HG03342 (cell line): ENCODE data around the gene NECTIN1.

Source experiments
- ATAC-seq: cut with Tn5 transposase; IDR thresholded peaks from one replicate; pipeline ENCODE4 v1.9.1; 2021; ENCODE audit warnings: mild to moderate bottlenecking, moderate library complexity; ENCODE audit not compliant: unreplicated experiment

The NECTIN1 gene

DNA sequence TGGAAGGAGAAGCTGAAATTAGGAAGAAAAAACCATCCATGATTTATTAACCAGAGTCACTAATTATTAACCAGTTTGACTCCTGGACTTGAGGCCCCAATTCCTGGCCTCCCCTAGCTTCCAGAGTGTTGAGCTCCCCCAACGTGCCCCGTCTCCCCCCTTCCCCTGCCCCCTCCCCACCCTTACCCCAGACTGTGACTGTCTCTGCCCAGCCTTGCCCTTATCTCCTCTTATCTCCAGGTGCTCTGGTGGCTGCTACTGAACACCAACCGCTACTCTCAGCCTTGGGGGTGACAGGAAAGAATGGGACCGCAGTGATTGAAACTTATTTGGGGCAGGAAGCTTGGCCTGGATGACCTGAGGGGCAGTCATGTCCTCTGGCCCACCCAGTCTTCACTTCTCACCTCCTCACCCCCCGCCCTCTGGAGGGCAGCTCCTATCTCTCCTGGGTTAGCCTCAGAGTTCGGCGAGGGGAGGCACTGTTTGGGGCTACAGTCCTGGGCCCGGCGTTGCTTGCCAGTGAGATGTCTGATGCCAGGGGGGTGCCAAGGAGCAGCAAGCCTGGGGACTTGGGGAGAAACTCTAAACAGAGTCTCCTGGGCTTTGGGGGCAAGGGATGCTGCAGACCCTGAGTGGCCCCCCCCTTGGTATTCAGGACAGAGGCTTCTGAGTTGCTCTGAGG is 15.5 kb downstream of the NECTIN1 start:
- ATAC-seq = no peak

DNA sequence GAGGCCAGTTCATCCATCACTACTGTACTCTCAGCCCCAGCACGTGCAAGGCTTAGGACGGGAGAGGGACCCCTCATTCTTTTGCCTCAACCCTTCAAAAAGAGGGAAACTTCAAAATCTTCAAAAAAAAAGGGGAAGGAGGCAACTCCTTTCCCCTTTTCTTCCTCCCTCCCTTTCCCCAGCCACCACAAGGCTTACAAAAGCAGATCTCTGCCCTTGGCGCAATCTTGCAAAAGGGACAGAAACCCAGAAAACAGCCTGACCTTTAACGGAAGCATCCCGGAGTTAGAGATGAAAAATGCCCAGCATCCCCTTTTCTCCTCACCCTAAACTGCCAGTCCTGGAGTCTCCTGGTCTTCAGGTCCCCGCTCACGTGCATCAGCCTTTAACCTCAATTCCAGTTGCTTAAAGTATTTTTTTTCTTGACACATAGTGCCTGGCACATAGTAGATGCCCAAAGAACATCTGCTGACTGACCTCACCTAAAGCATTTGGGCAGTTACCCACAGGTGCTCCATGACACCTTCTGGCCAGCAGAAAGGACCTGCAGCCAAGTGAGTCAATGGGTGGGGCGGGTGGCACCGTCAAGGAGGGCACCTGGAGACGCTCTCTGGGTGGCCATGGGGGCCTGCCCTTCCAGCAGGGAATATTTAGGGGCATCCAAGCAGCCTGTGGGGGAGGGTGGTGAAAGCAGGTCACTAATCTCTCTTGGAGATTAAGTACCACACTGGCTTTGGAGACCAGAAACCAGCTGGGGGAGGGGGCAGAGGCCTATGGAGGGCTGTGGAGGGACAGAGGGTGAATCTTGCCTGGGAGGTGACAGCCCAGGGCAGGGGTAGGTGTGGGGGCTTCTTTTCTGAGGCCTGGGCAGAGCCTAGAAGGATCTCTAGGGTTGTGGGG is 16.3 kb downstream of the NECTIN1 start:
- no peak for ATAC-seq

DNA sequence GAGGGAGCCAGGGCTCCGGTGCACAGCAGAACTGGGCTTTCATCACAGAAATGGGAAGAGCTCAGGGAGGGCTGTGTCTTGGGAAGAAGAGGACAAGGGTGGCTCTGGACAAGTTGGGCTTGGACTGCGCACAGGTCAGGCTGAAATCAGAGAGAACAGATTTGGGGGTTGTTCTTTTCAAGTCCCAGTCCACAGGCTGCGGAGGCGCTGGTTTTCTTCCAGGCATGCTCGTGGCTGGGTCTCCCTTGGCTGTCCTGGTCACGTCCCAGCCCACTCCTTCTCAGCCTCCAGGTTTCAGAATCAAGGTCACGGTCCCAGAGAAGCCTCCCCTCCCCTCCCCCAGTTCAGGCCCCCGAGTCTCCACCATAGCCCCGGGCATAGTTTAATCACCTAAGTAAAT is 17.0 kb downstream of the NECTIN1 start:
- ATAC-seq = no peak

DNA sequence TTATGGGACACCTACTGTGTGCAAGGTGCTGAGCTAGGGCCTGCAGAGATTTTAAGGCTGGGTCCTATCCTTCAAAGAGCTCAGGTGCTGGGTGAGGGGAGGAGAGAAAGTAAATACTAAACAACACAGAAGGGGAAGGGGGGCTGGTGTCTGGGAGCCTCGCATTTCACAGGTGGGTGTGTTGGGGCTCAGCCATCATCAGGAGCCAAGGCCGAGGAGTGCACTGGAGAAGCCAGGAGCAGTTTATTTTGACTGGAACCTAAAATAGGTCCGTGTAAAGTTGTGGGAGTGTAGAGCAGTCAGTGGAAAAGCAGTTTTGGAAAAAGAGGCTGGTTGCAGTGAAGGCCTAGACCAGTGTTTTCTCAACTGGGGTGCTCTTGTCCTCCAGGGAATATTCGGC is 17.5 kb downstream of the NECTIN1 start:
- ATAC-seq = no peak

DNA sequence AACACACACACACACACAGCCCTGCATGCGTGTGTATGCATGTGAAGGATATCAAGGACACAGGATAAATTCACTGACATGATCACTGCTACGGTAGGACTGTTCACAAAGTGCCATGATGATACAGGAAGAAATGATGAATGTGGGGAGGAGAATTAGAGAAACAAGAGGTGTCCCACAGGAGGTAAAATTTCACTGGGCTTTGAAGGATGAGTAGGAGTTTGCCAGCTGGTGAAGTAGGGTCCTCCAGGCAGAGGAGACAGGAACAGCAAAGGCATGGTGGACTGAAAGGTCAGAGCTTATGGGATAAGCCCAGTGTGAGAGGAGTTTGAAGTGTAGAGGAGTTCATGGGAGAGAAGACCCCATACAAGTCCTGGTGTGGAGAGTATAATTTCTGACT is 18.6 kb downstream of the NECTIN1 start:
- ATAC-seq = no peak

DNA sequence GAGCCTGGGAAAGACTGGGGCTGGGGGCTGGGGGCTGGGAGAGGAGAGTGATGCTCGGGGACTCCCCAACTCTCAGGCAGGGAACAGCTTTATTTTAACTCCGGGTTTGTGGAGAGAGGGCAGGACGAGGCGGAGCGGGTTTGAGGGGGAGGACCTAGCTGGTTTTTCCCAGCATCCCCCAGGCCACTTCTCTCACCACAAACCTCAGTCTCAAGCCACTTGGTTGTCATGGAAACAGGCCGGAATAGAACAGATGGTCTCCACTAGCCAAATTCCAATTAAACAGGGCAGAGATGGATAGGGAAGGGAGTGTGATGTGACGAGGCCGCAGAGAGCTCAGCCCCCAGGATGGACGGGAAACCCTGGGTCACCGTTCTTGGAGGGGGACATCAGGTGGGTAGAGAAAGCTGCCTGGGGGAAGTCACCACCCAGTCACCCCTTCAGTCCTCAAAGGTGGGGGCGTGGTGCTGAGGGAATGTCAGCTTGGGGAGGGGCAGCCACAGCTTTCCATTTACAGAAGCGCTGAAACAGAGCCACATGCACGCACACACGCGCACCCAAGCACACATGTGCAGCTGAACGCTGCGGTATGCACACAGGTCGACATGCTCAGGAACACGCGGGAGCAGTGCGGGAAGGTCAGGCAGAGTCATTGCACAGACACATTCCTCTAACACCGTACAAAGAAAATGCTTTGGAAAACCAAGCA is 19.2 kb downstream of the NECTIN1 start:
- no peak for ATAC-seq

DNA sequence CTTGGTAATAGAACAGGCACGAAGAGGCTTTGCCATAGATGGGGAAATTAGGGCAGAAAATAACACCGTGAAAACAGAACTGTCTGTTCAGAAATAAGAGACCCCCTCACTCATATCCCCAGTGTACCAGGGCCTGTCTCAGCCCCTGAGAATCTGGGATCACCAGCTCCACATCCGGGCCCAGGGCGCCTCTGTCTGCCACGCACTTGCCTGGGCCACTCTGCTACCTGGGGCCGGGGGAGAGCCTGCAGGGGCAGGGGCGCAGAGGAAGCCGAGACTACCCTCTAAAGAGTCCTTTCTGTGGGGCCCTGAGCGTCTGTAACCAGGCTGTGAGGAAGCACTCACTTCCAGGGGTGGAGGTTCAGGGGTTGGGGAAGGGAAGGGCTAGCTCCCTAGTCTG is 19.8 kb downstream of the NECTIN1 start:
- no peak for ATAC-seq

DNA sequence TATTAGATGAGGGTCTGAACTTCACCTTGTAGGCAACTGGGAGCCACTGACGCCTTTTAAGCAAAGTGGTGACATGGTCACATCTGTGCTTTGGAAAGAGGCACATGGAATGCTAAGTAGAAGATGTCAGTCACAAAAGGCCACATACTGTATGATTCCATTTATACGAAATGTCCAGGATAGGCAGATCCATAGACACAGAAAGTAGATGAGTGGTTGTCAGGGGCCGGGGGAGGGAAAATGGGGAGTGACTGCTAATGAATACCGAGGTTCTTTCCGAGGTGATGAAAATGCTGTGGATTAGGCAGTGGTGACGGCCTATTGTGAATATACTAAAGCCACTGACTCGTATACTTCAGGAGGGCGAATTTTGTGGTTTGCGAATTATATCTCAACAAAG is 20.6 kb downstream of the NECTIN1 start:
- no peak for ATAC-seq

DNA sequence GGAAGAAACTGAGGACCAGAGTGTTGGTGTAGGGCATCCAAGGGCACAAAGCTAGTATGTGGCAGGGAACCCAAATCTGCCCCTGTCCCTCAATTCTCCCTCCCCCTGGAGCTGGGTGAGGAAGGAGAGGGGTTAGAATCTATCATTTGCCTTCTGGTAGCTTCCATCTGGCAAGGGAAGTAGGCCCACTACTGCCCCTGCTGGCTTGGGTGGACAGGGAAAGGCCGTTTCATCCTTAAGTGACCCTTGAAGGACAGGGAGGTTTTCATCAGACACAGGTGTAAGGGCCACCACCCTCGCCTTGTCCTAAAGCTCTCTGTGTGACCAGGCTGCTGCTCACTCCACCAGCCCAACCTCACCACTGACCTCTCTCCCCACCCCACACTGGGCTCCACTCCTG is 22.1 kb downstream of the NECTIN1 start:
- no peak for ATAC-seq

DNA sequence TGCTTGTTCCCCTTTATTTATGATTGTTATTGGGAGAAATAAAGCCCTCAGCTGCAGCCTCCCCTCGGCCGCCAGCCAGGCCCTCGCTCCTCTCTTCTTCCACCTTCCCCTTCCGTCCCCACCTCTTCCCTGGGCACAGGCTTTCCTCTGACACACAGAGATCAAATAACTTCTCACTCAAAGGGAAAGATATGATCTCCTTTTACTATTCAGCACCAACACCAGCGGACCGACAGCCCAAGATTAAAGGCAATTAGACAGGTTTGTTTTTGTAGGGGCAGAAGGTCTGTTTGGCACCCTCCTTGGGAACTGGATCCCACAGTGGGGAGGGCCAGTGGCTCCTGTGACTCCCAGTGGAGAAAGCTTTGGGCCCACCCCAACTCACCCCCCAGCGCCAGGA is 23.0 kb downstream of the NECTIN1 start:
- no peak for ATAC-seq

DNA sequence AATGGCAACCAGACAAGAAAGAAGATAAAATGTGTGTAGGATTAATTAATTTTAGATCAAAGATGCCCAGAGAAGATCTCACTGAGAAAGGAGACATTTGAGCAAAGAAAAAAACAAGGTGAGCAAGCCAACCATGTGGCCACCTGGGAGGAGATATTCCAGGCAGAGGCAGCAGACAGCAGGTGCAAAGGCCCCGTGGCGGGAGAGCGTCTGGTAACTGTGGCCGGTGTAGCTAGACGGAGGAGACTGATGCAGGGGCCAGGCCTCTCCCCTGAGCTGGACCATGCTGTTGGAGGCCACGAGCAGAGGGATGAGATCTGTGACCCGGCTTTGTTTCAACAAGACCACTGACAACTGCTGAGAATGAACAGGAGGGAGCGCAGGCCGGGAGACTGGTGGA is 23.6 kb downstream of the NECTIN1 start:
- no peak for ATAC-seq

DNA sequence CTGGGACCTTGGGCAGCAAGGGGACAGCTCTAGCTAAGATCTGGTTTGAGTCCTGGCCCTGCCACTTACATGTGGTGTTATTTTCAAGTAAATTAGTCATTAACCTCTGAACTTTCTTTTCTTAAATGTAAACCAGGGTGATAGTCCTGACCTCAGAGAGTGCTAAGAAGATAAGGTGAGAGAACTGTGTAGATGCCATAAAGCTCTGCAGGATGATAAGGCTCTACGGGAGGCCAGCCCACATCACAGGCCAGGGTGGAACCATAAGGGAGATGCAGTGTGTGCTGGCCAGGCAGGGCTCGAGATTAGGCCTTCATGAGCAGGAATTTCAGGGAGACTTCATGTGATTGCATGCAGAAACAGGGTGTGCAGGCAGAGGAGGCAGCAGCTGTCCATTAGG is 24.2 kb downstream of the NECTIN1 start:
- no peak for ATAC-seq

DNA sequence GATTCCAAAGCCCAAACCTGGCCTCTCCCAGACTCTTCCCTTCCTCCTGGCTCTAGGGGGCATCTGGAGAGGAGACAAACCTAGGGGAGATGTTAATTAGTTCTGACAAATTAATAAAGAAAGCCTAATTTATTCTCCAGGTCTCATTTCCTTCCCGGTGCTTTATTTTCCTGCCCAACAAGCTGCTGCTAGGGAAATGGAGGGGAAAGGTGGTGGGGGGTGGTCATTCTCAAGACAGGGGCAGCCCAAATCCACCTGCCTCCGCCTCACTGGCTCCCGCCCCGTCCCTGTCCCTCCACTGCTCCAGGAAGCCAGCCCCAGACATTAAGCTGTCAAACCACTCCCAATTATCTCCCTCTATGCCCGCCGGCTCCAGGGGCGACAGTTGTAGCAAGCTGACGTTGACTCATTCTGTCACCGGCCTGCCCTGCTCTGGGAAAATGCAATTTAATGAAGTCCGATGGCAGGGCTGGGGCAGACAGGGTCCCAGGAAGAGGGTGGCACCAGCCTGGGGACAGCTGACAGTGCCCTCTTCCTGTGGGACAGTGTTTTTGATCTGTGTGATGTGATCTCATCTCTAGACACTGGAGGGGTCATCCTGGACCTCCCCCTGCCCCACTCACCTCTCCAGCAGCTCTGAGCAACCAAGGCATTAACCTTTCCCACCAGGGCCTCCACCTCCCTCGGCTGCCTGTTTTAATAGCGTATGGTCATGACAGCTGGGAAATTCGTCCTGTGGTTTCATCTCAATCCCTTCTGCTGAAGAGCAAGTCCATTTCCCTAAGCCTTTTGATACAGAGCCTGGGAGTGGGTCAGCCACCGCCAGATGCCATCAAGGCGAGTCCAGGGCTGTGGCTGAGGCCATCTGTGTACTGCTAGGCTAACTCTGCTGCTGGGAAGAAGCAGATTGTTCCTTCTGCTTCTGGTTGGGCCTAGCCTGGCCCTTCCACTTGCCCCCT is 27.1 kb downstream of the NECTIN1 start:
- ATAC-seq = no peak

DNA sequence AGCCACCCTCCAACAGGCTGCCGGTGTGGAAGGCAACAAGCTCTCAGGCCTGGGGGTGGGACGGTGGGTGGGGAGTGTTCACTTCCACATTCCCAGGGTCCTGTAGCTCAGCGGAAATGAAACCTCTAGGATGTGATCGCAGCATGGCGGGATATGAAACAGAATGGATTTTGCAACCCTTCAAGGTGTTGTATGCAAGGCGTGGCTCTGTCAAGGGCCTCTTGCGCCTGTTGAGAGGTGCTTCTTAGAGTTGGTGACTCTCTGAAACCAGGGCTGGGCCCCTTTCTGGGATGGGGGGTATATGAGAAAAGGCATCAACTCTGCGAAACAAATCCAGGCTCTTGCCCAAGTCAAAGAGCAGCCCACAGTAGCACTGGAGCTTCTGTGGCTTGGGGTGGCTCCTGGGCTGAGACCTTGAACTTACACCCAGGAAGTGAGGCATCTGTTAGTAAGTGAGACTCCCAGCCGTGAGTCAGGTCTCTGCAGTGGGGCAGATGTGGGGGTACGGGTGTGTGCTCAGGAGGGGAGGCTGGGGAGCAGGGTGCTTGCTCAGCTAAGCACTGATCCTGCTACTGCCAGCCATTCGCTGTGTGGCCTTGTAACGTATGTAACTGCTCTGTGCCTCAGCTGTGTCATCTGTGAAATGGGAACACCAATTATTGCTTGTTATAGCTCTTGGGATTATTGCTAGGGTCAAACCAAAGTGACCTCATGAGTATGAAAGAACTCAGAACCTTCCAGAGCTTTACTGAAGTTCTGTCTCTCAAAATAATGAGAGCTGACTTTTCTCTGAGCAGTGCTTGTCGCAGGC is 28.3 kb downstream of the NECTIN1 start:
- ATAC-seq = no peak

DNA sequence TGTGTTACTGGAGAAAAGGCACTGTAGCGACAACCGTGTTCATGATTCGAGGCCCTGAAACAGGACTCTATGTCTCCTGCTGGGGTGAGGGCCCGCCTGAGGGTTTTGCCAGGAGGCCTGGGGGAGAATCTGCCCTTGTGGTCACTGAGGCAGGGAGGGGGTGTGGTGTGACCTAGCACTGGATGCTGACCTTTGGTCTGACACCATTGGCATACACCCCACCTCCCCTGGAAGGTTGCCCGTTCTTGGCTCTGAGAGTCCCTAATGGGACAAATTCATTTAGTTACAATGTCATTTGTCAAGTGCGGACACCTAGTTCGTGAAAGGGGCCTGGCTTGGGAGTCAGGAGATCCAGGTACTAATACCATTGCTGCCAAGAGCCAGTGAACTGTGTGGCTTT is 29.0 kb downstream of the NECTIN1 start:
- no peak for ATAC-seq

DNA sequence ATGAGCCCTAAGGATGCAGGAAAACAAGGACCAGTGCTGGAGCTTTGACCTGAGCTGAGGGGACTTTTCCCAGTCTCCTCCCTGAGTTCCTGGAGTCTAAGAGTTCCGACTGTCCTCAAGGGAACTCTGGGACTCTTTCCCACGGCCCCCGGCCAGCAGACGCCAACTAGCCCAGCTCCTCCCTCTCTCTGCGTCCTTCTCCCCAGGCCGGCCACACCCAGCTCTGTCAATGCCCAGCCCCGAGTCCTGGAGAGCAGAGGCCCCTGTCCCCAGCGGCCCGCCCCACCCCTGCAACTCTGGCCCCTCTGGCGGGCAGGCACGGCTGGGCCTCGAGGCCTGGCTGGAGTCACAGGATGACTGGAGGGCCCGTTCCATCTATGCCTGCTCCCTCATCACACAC is 29.8 kb downstream of the NECTIN1 start:
- ATAC-seq = no peak

DNA sequence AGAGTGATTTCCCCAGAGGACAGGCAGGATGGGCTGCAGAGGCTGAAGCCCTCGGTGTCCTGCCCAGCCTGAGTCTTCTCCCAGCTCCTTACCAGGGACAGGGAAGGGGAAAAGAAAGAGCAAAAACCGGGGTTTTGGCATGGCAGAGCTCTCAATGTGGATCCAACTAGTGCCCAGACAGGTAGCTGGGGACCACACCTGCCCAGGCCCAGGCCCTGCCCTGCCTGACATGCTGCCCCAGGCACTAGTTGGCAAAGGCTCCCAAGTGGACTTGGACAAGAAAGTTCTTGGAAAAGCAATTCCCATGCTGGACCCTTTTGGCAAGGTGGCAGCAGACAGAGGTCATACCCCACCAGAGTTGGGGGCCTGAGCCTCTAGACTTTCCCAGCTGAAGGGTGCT is 31.1 kb downstream of the NECTIN1 start:
- no peak for ATAC-seq

DNA sequence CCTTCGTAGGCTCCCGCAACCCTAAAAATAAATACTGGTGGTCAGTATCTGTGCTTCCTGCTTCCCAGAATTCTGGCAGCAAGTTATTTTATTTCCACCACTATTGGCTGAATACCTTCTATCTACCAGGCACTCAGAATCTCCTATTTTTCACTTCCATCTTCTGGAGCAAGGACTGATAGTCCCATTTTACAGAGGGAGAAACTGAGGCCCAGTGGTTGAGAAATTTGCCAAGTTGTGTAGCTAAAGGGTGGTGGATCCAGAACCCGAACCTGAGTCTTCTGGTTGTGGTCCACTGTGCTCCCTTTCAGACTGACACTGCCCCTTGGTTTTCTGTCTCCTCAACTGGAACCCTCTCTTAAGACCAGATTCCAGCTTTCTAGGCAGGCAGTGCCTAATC is 31.6 kb downstream of the NECTIN1 start:
- no peak for ATAC-seq

DNA sequence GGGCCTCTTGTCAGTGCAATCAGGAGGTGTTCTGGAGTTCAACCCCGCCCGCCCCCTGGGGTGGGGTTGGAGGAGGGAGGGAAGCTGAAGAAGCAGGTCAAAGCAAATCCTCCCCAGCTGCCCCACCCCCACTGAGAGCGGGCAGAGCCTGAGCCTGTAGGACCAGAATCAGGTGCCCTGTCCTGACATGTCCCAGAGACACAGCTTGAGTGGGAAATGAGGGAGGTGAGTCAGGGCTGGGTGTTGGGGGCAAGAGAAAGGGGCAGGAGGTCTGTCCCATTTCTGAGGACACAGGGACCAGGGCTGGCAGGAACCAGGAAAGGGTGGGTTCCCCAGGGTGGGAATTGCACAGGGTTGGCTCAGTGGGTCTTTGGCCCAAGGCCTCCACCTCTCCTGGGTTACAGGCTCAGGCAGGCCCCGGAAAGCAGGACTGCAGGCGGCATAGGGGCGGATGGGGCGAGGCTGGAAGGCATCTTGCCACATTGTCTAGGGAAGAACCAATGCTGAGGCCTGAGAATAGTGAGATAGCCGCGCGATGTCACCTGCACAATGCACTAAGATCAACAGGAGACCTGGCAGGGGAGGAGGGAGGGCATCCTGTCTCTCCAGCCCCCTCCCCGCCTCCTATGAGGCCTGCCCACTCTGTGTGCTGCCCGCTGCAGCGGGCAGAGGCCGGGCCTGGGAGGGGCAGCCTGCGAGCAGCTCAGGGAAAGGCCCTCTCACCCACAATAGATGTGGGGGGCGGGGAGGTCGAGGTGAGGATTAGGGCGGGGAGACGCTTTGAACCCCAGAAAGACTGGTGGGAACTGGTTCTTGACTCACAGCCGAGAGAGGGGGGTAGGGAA is 32.4 kb downstream of the NECTIN1 start:
- ATAC-seq = no peak
